ENCODE data around the gene TNKS1BP1.
A peak's percentile ranks its signal among the peaks of the same experiment; 100 is the strongest.
"Not testable (repeated sequence)": the region's sequence is repeated elsewhere in the genome, so short reads cannot be mapped to it uniquely, and the experiment has no call there.

TNKS1BP1 gene

DNA sequence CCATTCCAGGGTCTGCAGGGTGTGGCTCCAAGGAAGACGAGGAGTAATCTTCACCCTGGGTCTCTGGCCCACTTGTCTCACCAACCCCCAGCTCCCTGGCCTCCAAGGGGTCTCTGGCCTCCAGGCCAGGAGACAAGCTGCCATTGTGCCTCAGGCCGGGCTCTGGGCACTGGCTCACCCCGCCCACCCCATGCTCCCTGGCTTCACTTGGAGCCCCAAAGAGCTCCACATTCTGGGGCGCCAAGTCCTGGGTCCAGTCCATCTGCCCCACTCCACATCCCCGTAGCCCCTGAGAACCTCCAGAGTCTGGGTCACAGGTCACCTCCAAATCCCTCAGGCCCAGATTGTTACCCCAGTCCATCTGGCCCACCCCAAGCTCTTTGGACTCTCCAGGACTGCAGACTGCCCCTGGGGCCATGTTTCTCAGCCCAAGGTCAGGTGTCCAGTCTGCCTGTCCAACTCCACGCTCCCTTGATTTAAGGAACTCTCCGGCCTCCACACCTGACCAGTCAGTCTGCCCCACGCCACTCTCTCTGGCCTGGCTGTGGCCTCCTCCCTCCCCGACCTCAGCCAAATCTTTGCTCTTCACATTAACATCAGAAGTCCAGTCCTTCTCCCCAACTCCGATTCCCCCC is 16.2 kb downstream of the TNKS1BP1 start:
- no peak for DNase-seq

DNA sequence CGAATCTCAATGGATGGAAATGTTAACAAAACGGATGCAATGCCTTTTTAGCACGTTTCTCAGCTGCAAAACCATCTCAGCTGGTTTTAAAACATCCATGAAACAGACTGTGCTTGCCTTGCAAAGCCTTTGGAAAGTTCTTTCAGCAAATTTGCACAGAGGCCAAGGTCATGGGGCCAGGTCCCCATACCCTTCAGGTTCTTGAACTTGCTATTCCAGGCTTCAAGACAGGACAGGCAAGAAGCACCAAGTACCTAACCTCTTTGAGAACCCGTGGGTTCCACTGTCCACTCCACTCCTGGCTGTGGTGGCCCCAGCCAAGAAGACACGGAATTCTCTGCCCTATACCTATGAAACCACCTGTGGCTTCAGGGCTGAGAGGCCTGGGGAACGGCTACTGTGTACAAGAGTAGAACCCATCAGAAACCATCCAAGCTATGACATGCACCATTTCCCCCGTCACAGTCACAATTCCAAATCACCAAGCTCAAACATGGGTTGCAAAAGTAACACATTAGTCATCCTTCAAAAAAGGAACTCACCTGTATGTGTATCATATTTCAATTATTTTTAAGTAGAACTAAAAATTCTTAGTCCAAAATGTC is 17.0 kb downstream of the TNKS1BP1 start:
- no peak for DNase-seq

DNA sequence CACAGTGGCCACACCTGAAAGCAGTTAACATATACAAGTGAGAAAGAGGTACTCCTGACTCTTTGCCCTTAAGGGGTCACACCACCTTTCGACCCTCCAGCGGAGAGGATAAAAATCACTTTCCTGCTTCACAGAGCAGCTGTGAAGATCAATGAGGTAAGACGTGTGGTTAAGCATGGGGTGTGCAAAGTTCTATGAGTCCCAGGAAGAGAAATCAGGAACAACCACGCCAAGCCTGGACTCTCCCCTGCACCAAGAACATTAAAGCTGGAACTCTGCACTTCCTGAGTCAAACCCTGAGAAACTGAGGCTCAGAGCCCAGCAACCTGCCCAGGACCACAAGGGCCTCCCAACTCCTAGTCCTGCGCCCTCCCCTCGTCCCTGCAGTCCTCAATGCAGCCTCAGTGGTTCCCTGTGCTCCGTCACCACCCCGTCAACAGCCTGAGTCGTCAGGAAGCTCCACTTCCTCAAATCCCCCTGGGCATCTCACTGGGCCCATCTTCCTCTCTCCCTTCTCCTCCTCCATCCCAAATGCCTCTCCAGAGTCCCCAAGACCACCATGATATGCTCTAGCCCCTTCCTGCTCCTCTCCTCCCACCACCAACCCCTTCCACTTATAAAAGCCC is 17.7 kb downstream of the TNKS1BP1 start:
- no peak for DNase-seq

DNA sequence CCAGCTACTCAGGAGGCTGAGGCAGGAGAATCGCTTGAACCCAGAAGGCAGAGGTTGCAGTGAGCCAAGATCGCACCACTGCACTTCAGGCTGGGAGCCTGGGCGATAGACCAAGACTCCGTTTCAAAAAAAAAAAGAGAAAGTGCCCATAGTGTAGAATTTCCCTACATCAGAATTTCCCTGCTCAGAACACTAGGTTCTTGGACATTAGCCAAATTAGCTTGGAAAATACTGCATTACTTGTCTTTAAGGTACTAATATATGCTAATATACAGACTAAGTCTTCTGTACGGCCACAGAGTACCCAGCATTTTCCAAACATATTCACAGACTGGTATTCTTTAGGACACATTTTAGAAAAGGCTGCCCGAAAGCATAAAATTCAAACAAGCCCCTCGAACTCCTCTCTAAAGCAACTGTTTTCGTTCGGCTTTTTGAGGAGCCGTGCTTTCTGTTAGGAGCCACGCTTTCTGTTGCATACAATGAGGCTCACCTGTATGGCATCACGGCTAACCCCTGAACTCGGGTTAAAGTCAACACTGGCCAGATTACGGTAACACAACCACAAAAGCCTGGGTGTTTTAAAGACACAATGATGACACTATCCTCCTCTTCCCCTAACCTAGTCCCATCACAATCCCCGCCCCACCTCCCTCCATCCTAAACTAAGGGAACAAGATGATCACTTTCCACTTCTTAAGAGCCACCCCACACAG is 18.4 kb downstream of the TNKS1BP1 start:
- DNase-seq: no peak

DNA sequence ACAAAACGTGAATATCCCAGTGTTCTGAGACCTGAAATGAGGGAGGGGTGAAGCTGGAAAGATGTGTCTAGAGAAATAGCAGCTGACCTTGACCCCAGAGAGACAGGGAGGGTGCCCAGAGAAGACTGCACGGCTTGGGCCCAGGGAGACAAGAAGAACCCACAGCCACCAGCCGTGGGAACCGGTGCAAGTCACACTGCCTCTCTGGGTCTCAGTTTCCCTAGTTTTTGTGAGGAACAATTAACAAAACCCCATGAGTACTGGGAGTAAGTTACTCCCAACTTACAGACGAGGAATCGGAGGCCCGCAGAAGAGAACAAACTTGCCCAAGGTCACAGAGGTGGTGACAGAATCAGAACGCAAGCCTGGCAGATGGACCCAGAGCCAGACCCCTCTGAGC is 19.2 kb downstream of the TNKS1BP1 start:
- no peak for DNase-seq

DNA sequence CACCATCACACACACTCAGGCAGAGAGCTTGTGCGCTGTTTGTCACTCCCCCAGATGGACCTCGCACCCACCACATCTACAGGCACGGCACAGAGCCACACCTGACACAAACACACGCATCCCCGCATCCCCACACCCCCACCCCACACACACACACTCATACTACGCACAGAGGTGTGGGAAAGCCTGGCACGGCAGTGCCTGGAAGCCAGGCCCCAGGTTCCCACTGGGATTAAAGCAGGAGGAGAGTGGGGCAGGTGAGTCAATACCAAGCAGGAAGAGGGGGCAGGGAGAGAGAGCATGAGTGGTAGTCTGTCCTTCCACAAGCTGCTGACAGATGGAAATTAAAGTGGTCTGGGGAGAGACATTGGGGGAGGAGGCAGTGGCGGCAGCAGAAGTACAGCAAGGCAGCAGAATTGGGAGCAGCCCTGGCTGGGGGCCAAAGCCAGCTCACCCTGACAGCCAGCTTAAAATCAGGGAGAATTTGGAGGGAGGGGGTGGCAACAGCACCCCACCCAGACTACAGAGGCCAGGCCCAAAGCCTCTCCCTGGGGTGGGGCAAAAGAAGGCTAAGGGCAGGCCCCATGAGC is 20.7 kb downstream of the TNKS1BP1 start:
- DNase-seq: no peak

DNA sequence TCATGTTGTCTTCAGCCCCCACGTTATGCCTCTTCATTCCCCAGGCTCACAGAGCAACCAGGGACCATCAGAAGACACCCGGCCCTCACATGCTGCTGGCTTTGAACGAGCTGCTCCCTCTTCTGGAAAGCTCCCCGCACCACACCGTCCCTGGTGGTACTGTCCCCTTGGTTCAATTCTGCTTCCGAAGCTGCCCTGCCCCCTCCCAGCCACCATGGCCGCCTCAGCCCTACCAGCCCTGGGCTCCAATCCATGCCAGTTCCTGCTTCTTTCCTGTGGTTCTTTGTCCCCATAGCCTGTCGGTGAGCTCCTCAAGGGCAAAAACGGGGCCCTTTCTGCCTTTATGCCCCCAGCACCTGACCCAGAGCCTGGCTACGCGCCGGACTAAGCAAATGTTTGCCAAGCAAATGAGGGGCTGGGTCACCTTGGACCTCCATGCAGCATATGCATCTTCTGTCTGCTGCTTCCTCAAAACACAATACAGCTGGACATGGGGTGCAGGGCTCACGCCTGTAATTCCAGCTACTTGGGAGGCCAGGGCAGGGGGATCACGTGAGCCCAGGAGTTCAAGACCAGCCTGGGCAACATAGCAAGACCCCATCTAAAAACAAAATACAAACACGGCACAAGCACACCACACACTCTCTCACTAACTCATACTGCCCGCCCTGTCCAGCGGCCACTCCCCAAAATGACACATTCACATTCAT is 21.3 kb downstream of the TNKS1BP1 start:
- DNase-seq: no peak

DNA sequence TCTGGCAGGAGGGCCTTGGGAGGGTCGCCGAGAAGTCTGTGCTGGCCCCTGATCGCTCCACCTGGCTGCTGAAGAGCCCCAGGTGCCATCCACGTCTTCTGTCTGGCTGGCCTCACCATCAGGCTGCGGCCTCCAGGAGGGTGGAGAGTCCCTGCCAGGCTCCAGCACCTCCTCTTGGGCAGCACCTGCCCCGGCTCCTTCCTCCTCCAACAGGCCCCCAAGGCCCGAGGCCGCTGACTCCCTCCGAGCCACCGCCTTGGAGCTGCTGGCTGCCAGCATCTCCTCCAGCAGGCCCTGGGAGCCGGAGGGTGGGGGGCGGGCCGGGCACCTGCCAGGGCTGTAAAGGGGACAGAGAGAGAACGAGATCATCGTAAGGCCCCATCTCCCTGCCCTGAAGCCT is 22.3 kb downstream of the TNKS1BP1 start:
- no peak for DNase-seq

DNA sequence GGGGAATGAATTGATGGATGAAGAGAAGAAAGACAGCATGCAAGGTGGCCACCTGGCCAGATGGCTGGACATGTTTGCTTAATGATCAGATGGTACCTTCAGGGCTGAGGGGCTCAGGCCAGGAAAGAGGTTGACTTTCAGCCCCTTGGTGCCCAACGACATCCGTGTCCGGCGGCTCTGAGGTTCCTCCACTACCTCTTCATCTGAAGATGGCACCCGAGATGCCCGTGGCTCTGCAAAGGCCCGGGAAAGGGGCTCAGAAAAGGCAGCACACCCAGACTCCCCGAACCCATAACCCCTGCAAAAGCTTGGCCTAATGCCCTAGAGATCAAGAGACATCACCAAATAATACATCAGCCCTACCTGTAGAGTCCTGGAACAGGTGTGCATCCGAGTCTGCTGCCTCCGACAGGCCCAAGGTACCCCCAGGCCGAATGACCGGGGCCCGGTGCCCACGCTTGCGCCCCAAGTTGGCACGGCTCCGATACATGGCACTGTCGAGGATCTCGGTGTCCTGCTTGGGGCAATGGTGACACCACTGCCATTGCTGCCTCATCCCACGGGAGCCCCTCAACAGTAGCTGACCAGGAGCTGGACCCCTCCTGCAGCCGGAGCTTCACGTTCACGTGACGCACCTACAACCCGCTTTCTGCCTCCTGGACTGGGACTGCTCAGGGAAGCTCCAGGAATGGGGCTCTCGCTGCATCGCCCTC is 22.9 kb downstream of the TNKS1BP1 start:
- DNase-seq: no peak

DNA sequence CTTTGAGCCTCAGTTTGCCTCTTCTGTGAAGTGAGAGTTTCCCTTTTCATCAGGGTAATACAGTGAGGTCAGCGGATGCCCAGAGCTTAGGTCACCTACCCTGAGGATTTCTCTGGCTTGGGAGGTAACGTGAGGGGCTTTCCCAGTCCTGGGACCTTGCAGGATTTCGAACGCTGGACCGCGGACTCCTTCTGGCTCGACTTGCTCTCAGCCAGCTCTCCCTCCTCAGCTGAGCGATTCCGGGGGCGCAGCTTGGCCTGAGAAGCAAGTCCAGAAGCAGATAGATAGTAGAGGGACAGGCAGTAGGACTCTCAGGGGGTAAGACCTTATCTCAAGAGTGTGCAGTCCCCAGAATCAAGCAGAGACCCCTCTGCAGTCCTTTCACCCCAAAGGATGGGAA is 24.0 kb downstream of the TNKS1BP1 start:
- DNase-seq: no peak

DNA sequence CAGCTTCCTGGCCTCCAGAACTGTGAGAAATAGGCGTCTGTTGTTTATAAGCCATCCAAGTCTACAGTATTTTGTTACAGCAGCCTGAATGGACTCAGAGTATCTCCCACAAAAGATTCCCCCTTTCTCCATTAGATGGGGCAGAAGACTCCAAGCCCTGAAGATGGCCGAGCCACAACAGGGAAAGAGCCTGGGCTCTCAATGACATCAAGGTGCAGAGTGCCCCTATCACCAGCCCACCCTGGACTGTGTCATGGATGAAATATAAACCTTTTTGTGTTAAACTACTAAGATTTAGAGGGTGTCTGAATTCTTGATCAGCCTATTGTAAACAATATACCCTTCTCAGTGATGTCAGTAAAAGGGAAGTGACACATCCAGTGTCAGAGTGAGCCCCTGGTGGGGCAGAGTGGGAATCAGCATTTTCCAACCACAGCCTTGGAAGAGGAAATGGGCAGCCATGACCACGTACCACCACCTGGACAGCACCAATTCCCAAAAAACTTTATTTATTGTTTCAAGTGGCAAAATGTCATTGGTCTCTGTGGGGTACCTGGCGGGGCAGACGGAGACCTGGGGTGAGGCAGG is 25.5 kb downstream of the TNKS1BP1 start:
- DNase-seq: no peak

DNA sequence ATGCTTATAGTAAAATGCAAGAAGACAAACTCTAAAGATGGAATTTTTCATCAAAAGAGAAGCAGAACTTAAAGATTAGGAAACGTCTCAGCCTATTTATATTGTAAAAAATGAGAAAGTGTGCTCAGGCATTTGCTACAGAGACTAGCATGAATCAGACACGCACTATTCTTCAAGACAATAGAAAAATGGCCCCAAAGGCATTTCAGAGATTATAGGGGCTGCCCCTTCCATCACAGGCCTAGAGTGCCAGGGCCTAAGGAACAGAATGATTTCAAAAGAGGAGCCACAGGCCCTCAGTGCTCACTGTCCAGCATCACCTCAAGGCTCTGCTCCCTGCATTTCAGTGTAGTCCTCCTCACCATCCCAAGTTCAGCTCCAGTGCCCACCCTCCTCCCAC is 27.5 kb downstream of the TNKS1BP1 start:
- DNase-seq: no peak

DNA sequence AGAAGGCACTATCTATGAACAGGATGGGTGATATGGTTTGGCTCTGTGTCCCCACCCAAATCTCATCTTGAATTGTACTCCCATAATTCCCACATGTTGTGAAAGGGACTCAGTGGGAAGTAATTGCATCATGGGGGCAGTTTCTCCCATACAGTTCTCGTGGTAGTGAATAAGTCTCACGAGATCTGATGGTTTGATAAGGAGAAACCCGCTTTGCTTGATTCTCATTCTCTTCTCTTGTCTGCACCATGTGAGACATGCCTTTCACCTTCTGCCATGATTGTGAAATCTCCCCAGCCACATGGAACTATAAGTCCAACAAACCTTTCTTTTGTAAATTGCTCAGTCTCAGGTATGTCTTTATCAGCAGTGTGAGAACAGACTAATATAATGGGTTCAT is 28.5 kb downstream of the TNKS1BP1 start:
- not testable (repeated sequence) for DNase-seq

DNA sequence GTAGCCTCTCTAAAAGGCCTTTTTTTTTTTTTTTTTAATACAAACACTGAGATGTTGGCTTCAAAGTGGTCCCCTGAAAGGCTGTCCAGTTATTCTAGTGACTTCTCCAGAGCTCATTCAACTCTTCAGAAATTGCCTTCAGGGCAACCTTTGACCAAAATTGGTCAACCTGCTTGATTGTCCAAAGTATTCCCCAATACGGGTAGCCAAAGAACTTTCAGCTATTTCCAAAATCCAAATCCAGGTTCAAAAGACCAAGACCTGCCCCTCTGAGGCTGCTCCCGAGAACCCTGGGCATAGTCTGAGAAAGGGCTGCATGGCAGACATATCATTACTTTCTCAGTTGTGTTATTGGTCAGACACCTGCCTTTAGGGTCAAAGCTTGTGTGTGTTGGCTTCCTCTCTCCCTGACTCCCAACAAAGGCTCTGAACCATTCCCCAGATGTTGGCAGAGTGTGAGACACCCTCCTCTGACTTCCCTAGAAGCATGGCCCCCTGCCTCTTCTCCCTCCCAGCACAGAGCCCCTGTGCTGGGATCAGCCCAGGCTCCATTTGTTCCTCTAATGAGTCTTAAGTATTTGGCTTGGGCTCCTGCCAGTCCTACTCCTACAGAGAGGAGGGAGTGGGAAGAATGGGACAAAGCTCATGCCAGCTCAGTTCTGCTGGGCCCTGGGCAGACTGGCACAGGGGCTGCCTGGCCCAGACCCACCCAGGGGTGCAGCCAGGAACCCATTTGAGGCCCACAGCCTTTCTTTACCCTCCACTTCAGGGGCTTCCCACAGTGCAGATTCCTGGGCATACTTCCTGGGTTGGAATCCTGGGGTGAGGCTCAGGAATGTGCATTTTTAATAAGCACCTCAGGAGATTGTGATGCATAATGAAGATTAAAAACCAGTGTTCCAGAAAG is 30.3 kb downstream of the TNKS1BP1 start:
- no peak for DNase-seq

DNA sequence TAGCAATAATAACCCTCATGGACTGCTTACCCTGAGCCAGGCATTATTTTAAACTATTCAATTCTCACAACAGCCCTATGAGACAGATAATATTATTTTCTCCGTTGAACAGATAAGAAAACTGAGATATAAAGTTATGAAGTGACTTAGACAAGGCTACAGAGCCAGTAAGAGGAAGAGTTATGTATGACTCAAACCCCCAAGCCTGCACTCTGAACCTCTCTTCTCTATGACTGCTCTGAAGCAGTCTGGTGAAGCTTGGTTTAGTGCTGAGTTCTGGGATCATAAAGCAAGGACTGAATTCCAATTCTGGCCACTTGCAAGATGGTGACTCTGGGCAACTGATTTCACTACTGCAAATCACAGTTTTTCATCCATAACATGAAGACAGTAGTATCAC is 34.5 kb downstream of the TNKS1BP1 start:
- no peak for DNase-seq

DNA sequence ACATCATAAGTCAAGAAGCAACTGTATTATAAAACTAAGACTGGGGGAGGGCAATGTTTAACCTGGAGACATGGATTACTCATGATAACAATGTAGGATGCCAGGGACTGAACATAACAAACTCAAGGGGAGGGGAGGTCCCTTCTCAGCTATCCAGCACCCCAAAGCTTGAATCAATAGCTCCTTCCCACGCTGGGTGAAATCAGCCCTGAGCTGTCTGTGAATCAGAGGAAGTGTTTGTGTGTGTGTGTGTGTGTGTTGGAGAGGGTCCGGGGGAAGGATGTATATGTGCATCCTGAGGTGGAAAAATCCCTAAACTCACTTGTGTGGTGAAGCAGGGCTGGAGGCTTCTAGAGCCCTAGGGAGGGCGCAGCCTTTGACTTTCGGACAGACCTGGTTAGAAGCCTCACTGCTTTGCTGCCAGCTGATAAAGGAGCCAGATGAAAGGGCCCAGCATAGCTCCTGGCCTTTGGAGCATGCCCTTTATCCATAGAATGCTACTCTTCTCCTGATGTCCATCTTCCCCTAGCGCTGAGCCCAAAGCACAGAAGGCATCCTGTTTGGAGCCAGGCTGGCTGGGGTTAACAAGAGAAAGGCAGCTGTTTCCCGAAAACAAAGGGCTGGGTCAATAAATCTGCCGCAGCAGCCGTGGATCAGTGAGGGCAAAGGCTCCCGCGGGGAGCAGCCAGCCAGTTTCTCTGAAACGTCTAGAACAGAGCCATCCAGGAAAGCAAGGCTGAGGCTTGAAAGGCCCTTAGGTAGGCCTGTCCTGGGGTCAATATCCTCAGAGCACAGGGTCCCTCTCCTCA is 35.8 kb downstream of the TNKS1BP1 start:
- peak; percentile 26 for DNase-seq

DNA sequence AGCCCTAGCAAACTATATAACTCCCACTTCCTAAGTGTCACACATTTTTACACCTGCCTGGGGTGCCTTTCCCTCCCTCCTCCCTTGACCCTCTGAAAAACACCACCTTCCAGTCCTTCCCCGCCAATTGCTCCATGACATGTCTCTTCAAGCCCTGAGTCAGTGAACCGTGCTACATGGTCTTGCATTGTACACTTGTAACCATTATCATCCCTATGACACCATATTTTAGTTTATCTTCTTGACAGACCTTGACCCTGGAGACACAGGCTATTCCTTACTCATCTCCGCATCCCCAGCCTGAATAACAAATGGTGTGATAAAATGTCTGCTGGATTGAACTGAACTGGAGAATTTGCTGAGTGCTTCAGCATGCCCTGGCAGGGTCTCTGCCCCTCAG is 36.9 kb downstream of the TNKS1BP1 start:
- no peak for DNase-seq

DNA sequence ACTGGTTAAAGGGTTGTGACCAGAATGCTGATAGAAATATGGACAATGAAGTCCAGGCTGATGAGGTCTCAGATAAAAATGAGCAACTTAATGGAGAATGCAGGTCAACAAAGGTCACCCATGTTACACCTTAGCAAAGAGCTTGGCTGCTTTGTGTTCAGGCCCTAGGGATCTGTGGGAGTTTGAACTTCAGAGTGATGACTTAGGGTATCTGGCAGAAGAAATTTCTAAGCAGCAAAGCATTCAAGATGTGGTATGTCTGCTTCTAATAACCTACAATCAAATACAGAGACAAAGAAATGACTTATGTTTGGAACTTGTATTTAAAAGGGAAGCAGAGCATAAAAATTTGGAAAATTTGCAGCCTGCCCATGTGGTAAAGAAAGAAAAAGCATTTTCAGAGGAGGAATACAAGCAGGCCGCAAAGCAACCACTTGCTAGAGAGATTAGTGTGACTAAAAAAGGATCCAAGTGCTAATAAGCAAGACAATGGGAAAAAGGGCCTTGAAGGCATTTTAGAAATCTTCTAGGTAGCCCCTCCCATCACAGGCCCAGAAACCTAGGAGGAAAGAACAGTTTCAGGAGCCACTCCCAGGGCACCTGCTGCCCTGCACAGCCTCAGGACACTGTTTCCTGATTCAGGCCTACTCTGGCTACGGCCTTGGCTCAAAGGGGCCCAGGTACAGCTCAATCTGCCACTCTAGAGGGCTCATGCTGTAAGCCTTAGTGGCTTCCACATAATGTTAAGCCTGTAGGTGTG is 41.3 kb downstream of the TNKS1BP1 start:
- DNase-seq: no peak

DNA sequence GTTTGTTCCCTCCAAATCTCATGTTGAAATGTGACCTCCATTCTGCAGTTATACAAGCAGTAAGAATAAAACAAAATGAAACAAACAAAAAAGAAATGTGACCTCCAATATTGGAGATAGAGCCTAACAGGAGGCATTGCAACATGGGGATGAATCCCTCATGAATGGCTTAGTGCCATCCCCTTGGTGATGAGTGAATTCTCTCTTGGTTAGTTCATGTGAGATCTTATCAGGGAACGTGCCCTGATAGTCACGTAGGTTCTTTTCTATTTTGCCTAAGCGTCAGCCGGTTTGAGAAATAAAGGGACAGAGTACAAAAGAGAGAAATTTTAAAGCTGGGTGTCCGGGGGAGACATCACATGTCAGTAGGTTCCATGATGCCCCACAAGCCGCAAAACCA is 43.2 kb downstream of the TNKS1BP1 start:
- not testable (repeated sequence) for DNase-seq

All from stimulated activated CD4-positive, alpha-beta T cell treated with anti-CD3 and anti-CD28 coated beads, Interleukin-1b, Interleukin-23, amount 100 ng/mL, for 48 hours (primary cell).